B cell (primary cell): ENCODE measurements around the gene HTR1A. TPM values are rescaled to one million over a fixed set of nuclear protein-coding genes. Genes with fewer than 3 reads are reported as not detected.

Experiments used
- ATAC-seq: fragments of 200-7000 bp; cut with Tn5 transposase; one replicate; pipeline ENCODE4 v1.10.0; 2021; ENCODE audit warnings: low read depth, mild to moderate bottlenecking, moderate number of reproducible peaks, moderate library complexity
- CTCF ChIA-PET: fragments of 350-600 bp; sonication (Branson Sonifier 250); formaldehyde crosslinking; loops from one replicate; lab custom pipeline; 2021; ENCODE audit warnings: antibody characterized with exemption, inconsistent platforms; lab: Charles Lee
- POLR2A ChIA-PET: fragments of 350-600 bp; sonication (Branson Sonifier 250); formaldehyde crosslinking; loops from one replicate; lab custom pipeline; 2021; ENCODE audit warnings: antibody characterized with exemption; lab: Charles Lee
- DNase-seq: peaks from one replicate; pipeline ENCODE4 v3.0.0; 2013
- H2AFZ ChIP-seq: 2 replicates; pipeline ENCODE4 v1.6.1; 2012; ENCODE audit warnings: mild to moderate bottlenecking, low read depth, low read length; ENCODE audit not compliant: insufficient read depth, poor library complexity, severe bottlenecking
- H3K27ac ChIP-seq, 2 donors: 1 replicate in 1 of 2; 2 replicates in 1 of 2; pipeline ENCODE4 v1.5.1; 2012 to 2013; ENCODE audit warnings: low read length in 2 of 2, mild to moderate bottlenecking in 2 of 2, moderate library complexity in 1 of 2
- H3K27me3 ChIP-seq, 4 experiments: fragments of 200-600 bp in 1 of 4; sonication (generic) in 1 of 4; replicated peaks in 1 of 4; 1 replicate in 2 of 4; 2 replicates in 2 of 4; pipeline versions ENCODE4 v1.6.1 to v1.7.0; 2013 to 2016; ENCODE audit warnings: low read length in 3 of 4, mild to moderate bottlenecking in 2 of 4, mixed read lengths in 1 of 4, moderate library complexity in 1 of 4; ENCODE audit not compliant: insufficient read depth in 4 of 4, control insufficient read depth in 3 of 4; ENCODE audit errors: control extremely low read depth in 1 of 4
- H3K36me3 ChIP-seq, 2 experiments: replicated peaks in 1 of 2; 1 replicate in 1 of 2; 2 replicates in 1 of 2; pipeline versions ENCODE4 v1.6.1 to v1.7.1; 2013; ENCODE audit warnings: low read length in 1 of 2; ENCODE audit not compliant: insufficient read depth in 2 of 2, control insufficient read depth in 1 of 2; ENCODE audit errors: control extremely low read depth in 1 of 2, extremely low read depth in 1 of 2
- H3K4me1 ChIP-seq, 2 donors: fragments of 200-600 bp in 1 of 2; sonication (generic) in 1 of 2; 1 replicate in 1 of 2; 2 replicates in 1 of 2; pipeline versions ENCODE4 v1.5.1 to v1.6.1; 2013 to 2017; ENCODE audit warnings: low read length in 2 of 2; ENCODE audit not compliant: control insufficient read depth in 2 of 2, insufficient read depth in 2 of 2
- H3K4me2 ChIP-seq: replicated peaks from 2 replicates; pipeline ENCODE3; 2012; ENCODE audit warnings: mild to moderate bottlenecking, low read depth, low read length; ENCODE audit not compliant: poor library complexity, severe bottlenecking
- H3K4me3 ChIP-seq, 5 experiments: fragments of 200-600 bp in 1 of 5; sonication (generic) in 1 of 5; 1 replicate in 3 of 5; 2 replicates in 2 of 5; pipeline versions ENCODE4 v1.5.1 to v1.7.0; 2011 to 2016; ENCODE audit warnings: low read length in 4 of 5, mild to moderate bottlenecking in 4 of 5, low read depth in 2 of 5, control low read depth in 1 of 5, moderate library complexity in 1 of 5; ENCODE audit not compliant: insufficient read depth in 1 of 5; ENCODE audit errors: control extremely low read depth in 1 of 5, extremely low read depth in 1 of 5
- H3K79me2 ChIP-seq: fragments of 200-600 bp; sonication (generic); one replicate; pipeline ENCODE4 v1.6.0; 2016; ENCODE audit warnings: low read length; ENCODE audit not compliant: control insufficient read depth, insufficient read depth
- H3K9ac ChIP-seq: fragments of 200-600 bp; sonication (generic); 2 replicates; pipeline ENCODE4 v1.6.1; 2017; ENCODE audit warnings: mild to moderate bottlenecking, low read length, moderate library complexity
- H3K9me3 ChIP-seq, 3 donors: one replicate each; pipeline versions ENCODE4 v1.6.1 to v1.7.1; 2013; ENCODE audit warnings: low read length in 2 of 3; ENCODE audit not compliant: control insufficient read depth in 2 of 3, insufficient read depth in 1 of 3; ENCODE audit errors: control extremely low read depth in 1 of 3
- H4K20me1 ChIP-seq: 2 replicates; pipeline ENCODE4 v1.6.0; 2012; ENCODE audit warnings: mild to moderate bottlenecking, low read length; ENCODE audit not compliant: insufficient read depth, control insufficient read depth, poor library complexity, severe bottlenecking
- H3K27ac Mint-ChIP-seq: one replicate; pipeline ENCODE4 v1.8.0; 2021; ENCODE audit warnings: mixed read lengths
- H3K27me3 Mint-ChIP-seq: one replicate; pipeline ENCODE4 v1.8.0; 2021; ENCODE audit warnings: mixed read lengths
- H3K4me1 Mint-ChIP-seq: one replicate; pipeline ENCODE4 v1.8.0; 2021; ENCODE audit warnings: mixed read lengths
- H3K4me3 Mint-ChIP-seq: one replicate; pipeline ENCODE4 v1.8.0; 2021; ENCODE audit warnings: mixed read lengths
- H3K9me3 Mint-ChIP-seq: one replicate; pipeline ENCODE4 v1.8.0; 2022; ENCODE audit warnings: mixed read lengths; ENCODE audit not compliant: insufficient read depth
- CTCF ChIP-seq: fragments of 200-600 bp; IDR thresholded peaks from one replicate; pipeline ENCODE4 v1.8.0; 2022; ENCODE audit warnings: antibody characterized with exemption, mild to moderate bottlenecking
- EZH2 ChIP-seq: IDR thresholded peaks from 2 replicates; pipeline ENCODE4 v1.6.1; 2012; ENCODE audit warnings: borderline replicate concordance, low read depth, mild to moderate bottlenecking, moderate library complexity, low read length; ENCODE audit not compliant: insufficient read depth, poor library complexity, severe bottlenecking
- WGBS: methylation state at CpG from one replicate; pipeline ENCODE4 v1.1.5; 2013; ENCODE audit warnings: missing lambda C conversion rate; ENCODE audit not compliant: insufficient coverage; 5-methylcytosine and 5-hydroxymethylcytosine counted together
- intact Hi-C: fragments of 100-400 bp; cut with micrococcal nuclease; formaldehyde crosslinking; loops from one replicate; pipeline ENCODE4 v1.10.0; 2022
- polyA plus RNA-seq: library from polyadenylated mRNA; depleted of rRNA; stranded (reverse); fragments of >200 nt; gene quantifications from 2 replicates; pipeline ENCODE4 v1.2.3, GENCODE V29; 2012
- total RNA-seq, 2 donors: library from RNA; stranded (reverse); fragments of 120-200 nt in 1 of 2; gene quantifications; 1 replicate in 1 of 2; 2 replicates in 1 of 2; pipeline versions ENCODE4 v1.2.3 to v1.2.4, GENCODE V29; 2013 to 2022

The HTR1A gene
- total and polyA plus RNA-seq, 2 donors (not counting 1 experiment from before 2014, with no cell fraction given): not detected

GRCh38 chr5:63981864-63982263 is 19.6 kb upstream of the HTR1A start:
- Histone ChIP-seq H2AFZ (no peak overlapping the region), H3K4me2 (no peak overlapping the region), H3K27ac (no peak overlapping the region), H3K4me1 (no peaks in the 10 kb centered on the region), H3K4me3 (no peak overlapping the region), H4K20me1 (no peaks in the 10 kb centered on the region), H3K79me2 (no peaks in the 10 kb centered on the region), H3K27me3 (no peaks in the 10 kb centered on the region), H3K9ac (no peak overlapping the region), H3K9me3 (peaks cover 0 to 6% (median 0%) of the 10 kb centered on the region in 3 donors), H3K36me3 (no peaks in the 10 kb centered on the region)
- ChIA-PET CTCF (no interaction called here), POLR2A (no interaction called here)
- Mint-ChIP-seq H3K9me3 (peaks cover 4% of the 10 kb centered on the region), H3K27me3 (no peaks in the 10 kb centered on the region), H3K4me1 (no peaks in the 10 kb centered on the region), H3K4me3 (no peak overlapping the region), H3K27ac (no peak overlapping the region)
- ATAC-seq (no peak), DNase-seq (no peak)
- no CpG with 5 or more reads among the region's 2 CpGs for WGBS
- intact Hi-C loops: no loop called here
- no peak for TF ChIP-seq CTCF
- no peak for TF ChIP-seq EZH2

GRCh38 chr5:63963926-63964325 is 1.7 kb upstream of the HTR1A start:
- intact Hi-C loops: no loop called here
- no peak overlapping the region for H3K27ac ChIP-seq
- Mint-ChIP-seq H3K4me3 (no peak overlapping the region), H3K27me3 (peaks cover 26% of the 10 kb centered on the region), H3K27ac (no peak overlapping the region), H3K4me1 (no peaks in the 10 kb centered on the region), H3K9me3 (no peaks in the 10 kb centered on the region)
- ChIA-PET POLR2A (no interaction called here), CTCF (no interaction called here)
- TF ChIP-seq EZH2 (no peak), CTCF (no peak)
- no peaks in the 10 kb centered on the region for H3K4me1 ChIP-seq
- no peak overlapping the region for H3K4me2 ChIP-seq
- H3K4me3 ChIP-seq: no peak overlapping the region
- no peak for DNase-seq
- no peaks in the 10 kb centered on the region for H4K20me1 ChIP-seq
- peaks cover 0 to 33% (median 0%) of the 10 kb centered on the region in 3 donors for H3K9me3 ChIP-seq
- H3K36me3 ChIP-seq: no peaks in the 10 kb centered on the region
- H3K27me3 ChIP-seq: peaks cover 0 to 35% (median 11%) of the 10 kb centered on the region in 4 experiments
- no peaks in the 10 kb centered on the region for H3K79me2 ChIP-seq
- no peak overlapping the region for H2AFZ ChIP-seq
- ATAC-seq: no peak
- H3K9ac ChIP-seq: no peak overlapping the region
